ENCODE data around the gene PITPNC1.

GRCh38 chr17:67601897-67602296 is 224.8 kb downstream of the PITPNC1 start:
- TF ChIP-seq CTCF (IDR thresholded peaks at IDR 0.05): no peak
- TF ChIP-seq POLR2A (IDR thresholded peaks at IDR 0.05): no peak

Data from Peyer's patch (tissue), 4 donors.